Kidney (tissue), 14 donors: Measurements from ENCODE around the gene PACS2. TPM values are rescaled to one million over a fixed set of nuclear protein-coding genes. Genes with fewer than 3 reads are reported as not detected.

Experiments
- DNase-seq, 5 donors: peaks; one replicate each; pipeline ENCODE4 v3.0.0-alpha.2; 2013 to 2020
- FAIRE-seq: peaks from 2 replicates; lab custom pipeline; 2012; peaks lifted over from hg19 to GRCh38; lab: Jason Lieb, UNC
- H3K27ac ChIP-seq, 2 donors: one replicate each; pipeline ENCODE4 v1.7.0; 2013; ENCODE audit warnings: low read depth in 2 of 2, low read length in 2 of 2, inconsistent platforms in 1 of 2
- H3K27me3 ChIP-seq: one replicate; pipeline ENCODE4 v1.7.1; 2013; ENCODE audit warnings: low read length, inconsistent platforms; ENCODE audit not compliant: control insufficient read depth, insufficient read depth
- H3K36me3 ChIP-seq, 3 donors: one replicate each; pipeline versions ENCODE4 v1.7.0 to v1.7.1; 2013; ENCODE audit warnings: low read length in 3 of 3, control low read depth in 1 of 3, inconsistent platforms in 1 of 3; ENCODE audit not compliant: insufficient read depth in 3 of 3, control insufficient read depth in 2 of 3
- H3K4me1 ChIP-seq, 3 donors: one replicate each; pipeline versions ENCODE4 v1.7.0 to v1.7.1; 2013; ENCODE audit warnings: low read length in 3 of 3, inconsistent platforms in 1 of 3, low read depth in 1 of 3; ENCODE audit not compliant: control insufficient read depth in 2 of 3, insufficient read depth in 2 of 3
- H3K4me3 ChIP-seq, 3 donors: one replicate each; pipeline versions ENCODE4 v1.7.0 to v1.8.1; 2013; ENCODE audit warnings: low read length in 3 of 3, control low read depth in 1 of 3, inconsistent platforms in 1 of 3
- H3K9ac ChIP-seq, 3 donors: one replicate each; pipeline versions ENCODE4 v1.7.0 to v1.7.1; 2013; ENCODE audit warnings: low read length in 3 of 3, control low read depth in 1 of 3, inconsistent platforms in 1 of 3
- H3K9me3 ChIP-seq, 3 donors: one replicate each; pipeline versions ENCODE4 v1.7.0 to v1.7.1; 2013; ENCODE audit warnings: low read length in 3 of 3, control low read depth in 1 of 3, inconsistent platforms in 1 of 3; ENCODE audit not compliant: control insufficient read depth in 2 of 3, insufficient read depth in 1 of 3
- intact Hi-C: fragments of 100-400 bp; cut with DNase I; formaldehyde crosslinking; loops from one replicate; pipeline ENCODE4 v1.11.1; 2022
- polyA plus RNA-seq: library from polyadenylated mRNA; stranded (reverse); fragments of 350-450 nt; fragmentation: Illumina TruSeq; extraction: RNeasy Lipid Tissue Mini Kit (QIAGEN cat#74804); gene quantifications from one replicate; pipeline ENCODE4 v1.2.3, GENCODE V29; 2014; ENCODE audit warnings: low read depth, low replicate concordance; ENCODE audit not compliant: insufficient read depth
- total RNA-seq: library from RNA; stranded (reverse); fragmentation: NEBNext Ultra II Directional; extraction: Animal tissue kit (Norgen Biotek cat#: 25700); gene quantifications from one replicate; pipeline ENCODE4 v1.2.1, GENCODE V29; 2021
- TF ChIP-seq, protein P1 (sequence below): IDR thresholded peaks from 3 replicates; pipeline ENCODE4 v1.5.1; 2012; ENCODE audit warnings: mild to moderate bottlenecking, moderate library complexity, borderline replicate concordance; ENCODE audit not compliant: insufficient read depth; ENCODE audit errors: extremely low read depth
- donor health status: control.
- donor health status: control.
- donor health status: control.
- donor health status: control.
- donor health status: control.
- donor health status: DM: yes; HTN: yes; CAD: no.
- donor health status: Normal renal cell carcinoma (clear cell type).

PACS2 gene
- total and polyA plus RNA-seq, 2 donors from 2014 or later, result 35.7 to 83.9 TPM

DNA sequence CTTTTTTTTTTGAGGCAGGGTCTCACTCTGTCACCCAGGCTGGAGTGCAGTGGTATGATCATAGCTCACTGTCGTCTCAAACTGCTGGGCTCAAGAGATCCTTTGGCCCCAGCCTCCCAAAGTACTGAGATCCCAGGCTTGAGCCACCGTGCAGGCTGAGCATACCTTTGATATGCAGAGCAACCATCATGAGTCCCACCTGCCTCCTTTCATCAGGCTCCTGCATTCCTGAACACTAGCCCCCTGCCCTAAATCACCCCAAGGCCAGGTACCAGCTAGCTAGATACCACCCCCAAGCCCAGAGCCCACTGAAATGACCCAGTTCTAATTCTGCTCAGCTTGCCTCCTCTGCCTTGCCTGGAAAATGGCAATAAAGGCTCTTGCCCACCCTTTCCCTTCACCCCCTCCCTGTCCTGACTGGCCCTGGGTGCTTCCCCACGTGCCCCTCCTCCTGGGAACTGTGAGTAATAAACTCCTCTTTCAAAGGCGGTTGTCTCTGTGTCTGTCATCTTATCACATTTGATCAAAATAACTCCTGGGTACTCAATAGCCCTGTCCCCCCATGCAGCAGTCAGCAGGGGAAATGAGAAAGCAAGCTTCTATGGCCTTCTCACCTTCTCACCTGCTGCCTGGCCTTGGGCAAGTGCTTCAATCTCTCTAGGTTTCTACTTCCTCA is 7.4 kb upstream of the PACS2 start:
- DNase-seq (no peak), FAIRE-seq (no peak)
- Histone ChIP-seq H3K4me1 (no peaks in the 10 kb centered on the region), H3K9me3 (no peaks in the 10 kb centered on the region), H3K27ac (no peak overlapping the region), H3K36me3 (no peaks in the 10 kb centered on the region), H3K9ac (no peak overlapping the region), H3K4me3 (no peak overlapping the region), H3K27me3 (no peaks in the 10 kb centered on the region)
- intact Hi-C loops, result no loop called here
- TF ChIP-seq, protein P1, sequence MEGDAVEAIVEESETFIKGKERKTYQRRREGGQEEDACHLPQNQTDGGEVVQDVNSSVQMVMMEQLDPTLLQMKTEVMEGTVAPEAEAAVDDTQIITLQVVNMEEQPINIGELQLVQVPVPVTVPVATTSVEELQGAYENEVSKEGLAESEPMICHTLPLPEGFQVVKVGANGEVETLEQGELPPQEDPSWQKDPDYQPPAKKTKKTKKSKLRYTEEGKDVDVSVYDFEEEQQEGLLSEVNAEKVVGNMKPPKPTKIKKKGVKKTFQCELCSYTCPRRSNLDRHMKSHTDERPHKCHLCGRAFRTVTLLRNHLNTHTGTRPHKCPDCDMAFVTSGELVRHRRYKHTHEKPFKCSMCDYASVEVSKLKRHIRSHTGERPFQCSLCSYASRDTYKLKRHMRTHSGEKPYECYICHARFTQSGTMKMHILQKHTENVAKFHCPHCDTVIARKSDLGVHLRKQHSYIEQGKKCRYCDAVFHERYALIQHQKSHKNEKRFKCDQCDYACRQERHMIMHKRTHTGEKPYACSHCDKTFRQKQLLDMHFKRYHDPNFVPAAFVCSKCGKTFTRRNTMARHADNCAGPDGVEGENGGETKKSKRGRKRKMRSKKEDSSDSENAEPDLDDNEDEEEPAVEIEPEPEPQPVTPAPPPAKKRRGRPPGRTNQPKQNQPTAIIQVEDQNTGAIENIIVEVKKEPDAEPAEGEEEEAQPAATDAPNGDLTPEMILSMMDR, result no peak

DNA sequence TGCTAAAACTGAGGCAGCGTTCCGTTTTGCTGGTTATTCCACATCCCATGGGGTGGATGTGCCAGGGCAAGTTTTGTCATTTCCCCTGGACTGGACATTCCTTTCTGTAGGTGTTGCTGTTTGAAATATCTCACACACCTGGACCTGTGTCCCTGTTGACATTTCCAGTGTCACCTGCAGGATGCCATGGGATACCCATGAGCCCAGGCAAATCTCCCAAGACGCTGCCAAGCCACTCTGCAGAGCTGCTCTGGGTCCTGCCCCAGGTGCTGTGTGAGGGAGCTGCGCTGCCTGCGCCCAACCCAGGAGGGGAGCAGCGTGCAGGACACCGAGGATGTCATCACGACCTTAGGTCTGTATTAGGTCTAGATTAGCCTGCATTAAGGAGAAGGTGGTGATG is 5.2 kb upstream of the PACS2 start:
- Histone ChIP-seq H3K27me3 (no peaks in the 10 kb centered on the region), H3K9ac (no peak overlapping the region), H3K4me3 (no peak overlapping the region), H3K9me3 (no peaks in the 10 kb centered on the region), H3K27ac (no peak overlapping the region), H3K36me3 (no peaks in the 10 kb centered on the region), H3K4me1 (peaks cover 0 to 3% (median 0%) of the 10 kb centered on the region in 3 donors)
- no peak for FAIRE-seq
- no peak for DNase-seq
- TF ChIP-seq, protein P1, result no peak
- intact Hi-C loops, result no loop called here

DNA sequence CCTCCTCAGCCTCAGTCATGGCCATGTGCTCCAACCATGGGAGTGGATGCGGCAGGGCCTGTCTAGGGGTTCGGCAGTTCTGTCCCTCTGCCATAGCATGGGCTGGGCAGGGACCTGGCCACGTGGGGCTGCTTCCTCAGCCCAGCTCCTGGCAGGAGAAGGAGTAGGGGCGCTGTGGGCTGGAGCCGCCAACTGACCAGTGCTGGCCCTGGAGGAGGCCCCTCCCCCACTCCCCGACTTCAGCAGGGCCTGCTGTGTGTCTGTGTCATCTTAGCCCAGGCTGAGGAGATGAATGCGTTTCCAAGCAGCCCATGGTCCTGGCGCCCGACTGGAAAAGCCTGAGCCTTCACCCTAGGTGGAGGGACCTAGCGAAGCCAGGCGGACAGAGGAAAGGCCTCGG is 2.7 kb upstream of the PACS2 start:
- no peak for FAIRE-seq
- Histone ChIP-seq H3K9me3 (no peaks in the 10 kb centered on the region), H3K4me1 (peaks cover 0 to 11% (median 6%) of the 10 kb centered on the region in 3 donors), H3K4me3 (no peak overlapping the region), H3K9ac (no peak overlapping the region), H3K27ac (no peak overlapping the region), H3K27me3 (no peaks in the 10 kb centered on the region), H3K36me3 (no peaks in the 10 kb centered on the region)
- no peak for DNase-seq
- intact Hi-C loops, result no loop called here
- TF ChIP-seq, protein P1, result no peak
